Mucosa of descending colon (tissue), 3 donors: ENCODE data around the gene XKR7. TPM values are rescaled to one million over a fixed set of nuclear protein-coding genes. Genes with fewer than 3 reads are reported as not detected.

ENCODE experiments used
- ATAC-seq: fragments of 200-7000 bp; cut with Tn5 transposase; one replicate; pipeline ENCODE4 v1.9.1; 2020; ENCODE audit warnings: mild to moderate bottlenecking, moderate library complexity
- DNase-seq, 3 donors: peaks; one replicate each; pipeline ENCODE4 v3.0.0-alpha.2; 2020
- H3K36me3 ChIP-seq: fragments of 200-600 bp; one replicate; pipeline ENCODE4 v1.8.0; 2021; ENCODE audit warnings: low read depth, mild to moderate bottlenecking
- H3K4me1 ChIP-seq: fragments of 200-600 bp; one replicate; pipeline ENCODE4 v1.8.0; 2021; ENCODE audit warnings: low read depth, mild to moderate bottlenecking
- H3K4me3 ChIP-seq: fragments of 200-600 bp; one replicate; pipeline ENCODE4 v1.8.0; 2021; ENCODE audit warnings: mild to moderate bottlenecking
- H3K9me3 ChIP-seq: fragments of 200-600 bp; one replicate; pipeline ENCODE4 v1.8.0; 2021; ENCODE audit warnings: mild to moderate bottlenecking
- CTCF ChIP-seq: fragments of 200-600 bp; IDR thresholded peaks from one replicate; pipeline ENCODE4 v1.8.0; 2022; ENCODE audit warnings: antibody characterized with exemption, mild to moderate bottlenecking
- intact Hi-C, 2 donors: fragments of 100-400 bp; cut with DNase I in 1 of 2; cut with micrococcal nuclease in 1 of 2; formaldehyde crosslinking; loops; one replicate each; pipeline versions ENCODE4 v1.11.0 to v1.11.1; 2022; cut with DNase I, micrococcal nuclease
- total RNA-seq, 3 donors: library from RNA; stranded (reverse); fragmentation: NEBNext Ultra II Directional in 2 of 3; extraction: Animal tissue kit (Norgen Biotek cat#: 25700) in 2 of 3; gene quantifications; one replicate each; pipeline versions ENCODE4 v1.2.1 to v1.2.4, GENCODE V29; 2021 to 2023
- donor health status: DM: no; HTN: no; CAD: no; lungs with moderate emphysema.
- donor health status: DM: no; HTN: no; CAD: no.
- donor health status: DM: no; HTN: yes; CAD: no.

Gene XKR7
- total RNA-seq, 3 donors from 2014 or later, result 0.09 to 0.13 (median 0.10) TPM

GRCh38 chr20:32034581-32035425 lies 66.9 kb downstream of the XKR7 start:
- ATAC-seq, result peak; percentile 13
- TF ChIP-seq CTCF, result no peak
- Histone ChIP-seq H3K9me3 (no peaks in the 10 kb centered on the region), H3K4me3 (no peak overlapping the region), H3K4me1 (peaks cover 3% of the 10 kb centered on the region), H3K36me3 (no peaks in the 10 kb centered on the region)
- intact Hi-C loops, result loop anchor here in 1 of 2 donors (5.0 kb wide), 1 partner anchor 213 kb away; no protein-coding TSS in a partner anchor
- no peak for DNase-seq

- no peak for ATAC-seq
- TF ChIP-seq CTCF, result no peak
- no peak for DNase-seq
- no peaks in the 10 kb centered on the region for H3K36me3 ChIP-seq
- intact Hi-C loops, result loop anchor here in 1 of 2 donors (5.0 kb wide), 1 partner anchor 213 kb away; no protein-coding TSS in a partner anchor
- no peaks in the 10 kb centered on the region for H3K9me3 ChIP-seq
- no peak overlapping the region for H3K4me3 ChIP-seq
- H3K4me1 ChIP-seq, result peaks cover 3% of the 10 kb centered on the region
Observed at GRCh38 chr20:32035426-32035779, 67.5 kb downstream of the XKR7 start.

- H3K9me3 ChIP-seq, result no peaks in the 10 kb centered on the region
- H3K4me3 ChIP-seq, result no peak overlapping the region
- DNase-seq (no peak), ATAC-seq (no peak)
- H3K36me3 ChIP-seq, result no peaks in the 10 kb centered on the region
- H3K4me1 ChIP-seq, result peaks cover 3% of the 10 kb centered on the region
- no peak for TF ChIP-seq CTCF
- intact Hi-C loops, result loop anchor here in 1 of 2 donors (5.0 kb wide), 1 partner anchor 214 kb away; no protein-coding TSS in a partner anchor
Observed at GRCh38 chr20:32036252-32036651, 68.3 kb downstream of the XKR7 start.

- DNase-seq (no peak), ATAC-seq (no peak)
- Histone ChIP-seq H3K9me3 (no peaks in the 10 kb centered on the region), H3K4me3 (no peak overlapping the region), H3K4me1 (no peaks in the 10 kb centered on the region), H3K36me3 (no peaks in the 10 kb centered on the region)
- TF ChIP-seq CTCF, result no peak
- intact Hi-C loops, result loop anchor here in 1 of 2 donors (5.0 kb wide), 1 partner anchor 215 kb away; no protein-coding TSS in a partner anchor
Observed at GRCh38 chr20:32036716-32037485, 69.0 kb downstream of the XKR7 start.

GRCh38 chr20:32037929-32038328 lies 70.0 kb downstream of the XKR7 start:
- DNase-seq (no peak), ATAC-seq (no peak)
- H3K9me3 ChIP-seq, result no peaks in the 10 kb centered on the region
- no peak for TF ChIP-seq CTCF
- no peak overlapping the region for H3K4me3 ChIP-seq
- no peaks in the 10 kb centered on the region for H3K4me1 ChIP-seq
- intact Hi-C loops, result loop anchor here in 1 of 2 donors (5.0 kb wide), 1 partner anchor 216 kb away; no protein-coding TSS in a partner anchor
- no peaks in the 10 kb centered on the region for H3K36me3 ChIP-seq
